Measurements from ENCODE around the gene ACTG1. TPM values are rescaled to one million over a fixed set of nuclear protein-coding genes. Genes with fewer than 3 reads are reported as not detected.

Gene ACTG1
- total RNA-seq, 1 donor from 2014 or later = 1,228 TPM

DNA sequence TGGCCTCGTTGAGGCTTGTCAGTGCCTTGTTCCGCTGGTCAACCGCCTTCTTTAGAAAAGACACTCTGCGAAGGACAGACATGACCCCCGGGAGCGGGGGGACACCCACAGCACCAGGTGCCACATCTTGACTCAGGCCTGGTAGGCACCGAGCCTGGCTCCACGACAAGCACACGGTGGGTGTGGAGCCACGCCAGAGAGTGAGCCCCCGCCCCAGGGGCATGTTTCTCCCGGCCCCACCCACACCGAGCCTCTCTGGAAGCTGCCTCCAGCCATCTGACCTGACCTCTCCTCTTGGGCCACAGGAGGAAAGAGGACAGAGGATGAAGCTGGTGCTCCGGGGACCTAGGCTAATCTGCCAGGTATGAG is 35.0 kb upstream of the ACTG1 start:
- H3K36me3 Mint-ChIP-seq = peaks cover 11% of the 10 kb centered on the region
- H3K36me3 ChIP-seq = no peaks in the 10 kb centered on the region
- H3K27me3 ChIP-seq = no peaks in the 10 kb centered on the region
- peaks cover 5% of the 10 kb centered on the region for H3K4me1 ChIP-seq
- H3K4me1 Mint-ChIP-seq = peaks cover 17% of the 10 kb centered on the region
- H2AFZ ChIP-seq (replicated peaks) = no peak overlapping the region
- H3K4me3 Mint-ChIP-seq = no peak overlapping the region
- DNase-seq (ENCODE audit: low spot score) = no peak
- peaks cover 15% of the 10 kb centered on the region for H3K79me2 ChIP-seq (ENCODE audit: low read depth)
- H3K27ac ChIP-seq = no peak overlapping the region
- H3K9me3 ChIP-seq (ENCODE audit: low read depth) = no peaks in the 10 kb centered on the region
- peaks cover 6% of the 10 kb centered on the region for H4K20me1 ChIP-seq (ENCODE audit: low read depth)
- TF ChIP-seq CTCF (IDR thresholded peaks at IDR 0.05) (no peak), EZH2 (IDR thresholded peaks at IDR 0.05) (no peak), EZH2phosphoT487 (IDR thresholded peaks at IDR 0.05) (no peak)
- H3K27me3 Mint-ChIP-seq (ENCODE audit: insufficient read depth, low read depth) = peaks cover 3% of the 10 kb centered on the region
- H3K4me3 ChIP-seq = no peak overlapping the region
- no peak overlapping the region for H3K4me2 ChIP-seq
- H3K9me3 Mint-ChIP-seq = no peaks in the 10 kb centered on the region
- no peak overlapping the region for H3K27ac Mint-ChIP-seq
- H3F3A ChIP-seq (ENCODE audit: low read depth) = peaks cover 3% of the 10 kb centered on the region
- H3K9ac ChIP-seq = no peak overlapping the region

- no peak overlapping the region for H3K27ac Mint-ChIP-seq
- H3K27me3 ChIP-seq = no peaks in the 10 kb centered on the region
- no peaks in the 10 kb centered on the region for H3K9me3 Mint-ChIP-seq
- H3K4me3 Mint-ChIP-seq = no peak overlapping the region
- no peaks in the 10 kb centered on the region for H3K9me3 ChIP-seq (ENCODE audit: low read depth)
- no peak overlapping the region for H3K4me3 ChIP-seq
- no peak overlapping the region for H3K27ac ChIP-seq
- TF ChIP-seq EZH2phosphoT487 (IDR thresholded peaks at IDR 0.05) = no peak
- no peak for TF ChIP-seq CTCF (IDR thresholded peaks at IDR 0.05)
- no peak for TF ChIP-seq EZH2 (IDR thresholded peaks at IDR 0.05)
- no peak overlapping the region for H3K9ac ChIP-seq
- H3K27me3 Mint-ChIP-seq (ENCODE audit: insufficient read depth, low read depth) = peaks cover 3% of the 10 kb centered on the region
- no peaks in the 10 kb centered on the region for H3K36me3 ChIP-seq
- DNase-seq (ENCODE audit: low spot score) = no peak
- peaks cover 13% of the 10 kb centered on the region for H3K36me3 Mint-ChIP-seq
- H3F3A ChIP-seq (ENCODE audit: low read depth) = no peaks in the 10 kb centered on the region
- peaks cover 17% of the 10 kb centered on the region for H3K4me1 Mint-ChIP-seq
- no peak overlapping the region for H2AFZ ChIP-seq (replicated peaks)
- H3K4me1 ChIP-seq = peaks cover 5% of the 10 kb centered on the region
- no peak overlapping the region for H3K4me2 ChIP-seq
- peaks cover 6% of the 10 kb centered on the region for H4K20me1 ChIP-seq (ENCODE audit: low read depth)
- peaks cover 15% of the 10 kb centered on the region for H3K79me2 ChIP-seq (ENCODE audit: low read depth)
Measured at GRCh38 chr17:81546906-81547613, 34.5 kb upstream of the ACTG1 start.

DNA sequence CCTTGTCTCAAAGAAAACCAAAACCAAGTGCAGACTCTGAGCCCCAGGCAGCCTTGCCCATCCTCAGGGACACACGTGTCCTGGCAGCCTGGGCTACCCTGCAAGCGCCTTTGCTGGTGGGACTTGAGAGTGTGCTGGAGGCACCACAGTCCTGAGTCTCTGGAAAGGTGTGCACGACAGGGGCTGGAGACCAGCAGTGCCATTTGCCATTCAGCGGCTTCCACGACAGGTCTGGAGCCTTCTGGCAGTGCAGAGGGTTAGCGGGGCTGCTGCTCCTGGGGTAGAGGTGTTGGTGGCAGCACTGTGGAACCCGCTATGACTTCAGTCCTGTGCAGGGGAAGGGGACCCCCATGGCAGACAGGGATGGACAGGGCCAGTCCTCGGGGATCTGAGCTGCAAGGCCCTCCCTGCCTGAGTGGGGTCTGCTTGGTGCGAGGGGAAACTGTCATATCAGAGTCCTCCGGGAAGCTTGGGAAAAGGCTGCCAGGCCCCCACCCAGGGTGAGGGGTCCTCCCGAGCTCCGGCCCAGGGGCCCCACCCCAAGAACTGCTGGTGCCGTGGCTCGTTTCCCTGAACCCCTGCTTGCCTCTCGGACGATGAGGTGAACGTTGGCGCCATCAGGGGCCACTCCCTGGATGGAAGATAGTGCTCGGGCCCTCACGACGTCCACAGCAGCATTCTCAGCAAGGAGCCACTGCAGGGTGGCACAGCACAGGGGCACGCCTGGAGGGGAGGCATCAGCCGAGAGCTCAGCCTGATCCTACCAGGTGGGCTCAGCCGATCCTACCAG is 32.8 kb upstream of the ACTG1 start:
- Histone ChIP-seq H3K27me3 (no peaks in the 10 kb centered on the region), H3K4me1 (no peaks in the 10 kb centered on the region), H2AFZ (replicated peaks) (no peak overlapping the region), H3K4me2 (no peak overlapping the region), H4K20me1 (ENCODE audit: low read depth) (peaks cover 6% of the 10 kb centered on the region), H3K9ac (no peak overlapping the region), H3K27ac (no peak overlapping the region), H3K36me3 (no peaks in the 10 kb centered on the region), H3F3A (ENCODE audit: low read depth) (no peaks in the 10 kb centered on the region), H3K9me3 (ENCODE audit: low read depth) (no peaks in the 10 kb centered on the region), H3K79me2 (ENCODE audit: low read depth) (no peaks in the 10 kb centered on the region), H3K4me3 (no peak overlapping the region)
- DNase-seq (ENCODE audit: low spot score) = no peak
- no peak overlapping the region for H3K4me3 Mint-ChIP-seq
- TF ChIP-seq EZH2 (IDR thresholded peaks at IDR 0.05) (no peak), CTCF (IDR thresholded peaks at IDR 0.05) (no peak), EZH2phosphoT487 (IDR thresholded peaks at IDR 0.05) (no peak)
- peaks cover 10% of the 10 kb centered on the region for H3K4me1 Mint-ChIP-seq
- peaks cover 16% of the 10 kb centered on the region for H3K36me3 Mint-ChIP-seq
- H3K9me3 Mint-ChIP-seq = no peaks in the 10 kb centered on the region
- no peaks in the 10 kb centered on the region for H3K27me3 Mint-ChIP-seq (ENCODE audit: insufficient read depth, low read depth)
- no peak overlapping the region for H3K27ac Mint-ChIP-seq
